Mammary epithelial cell (primary cell): Measurements from ENCODE around the gene DAZAP1.

Experiments used
- EZH2 ChIP-seq: IDR thresholded peaks from 2 replicates; pipeline ENCODE4 v1.6.1; 2012; ENCODE audit warnings: low read length, inconsistent platforms, borderline replicate concordance
- TF ChIP-seq, protein P1 (sequence below), 2 donors: IDR thresholded peaks in 1 of 2; conservative IDR thresholded peaks in 1 of 2; 2 replicates each; pipeline ENCODE4 v1.5.1; 2011 to 2012; ENCODE audit warnings: inconsistent platforms in 2 of 2, low read length in 2 of 2, mild to moderate bottlenecking in 2 of 2, control low read depth in 1 of 2, low read depth in 1 of 2; ENCODE audit not compliant: insufficient read depth in 1 of 2; ENCODE audit errors: extremely low read depth in 1 of 2

DNA sequence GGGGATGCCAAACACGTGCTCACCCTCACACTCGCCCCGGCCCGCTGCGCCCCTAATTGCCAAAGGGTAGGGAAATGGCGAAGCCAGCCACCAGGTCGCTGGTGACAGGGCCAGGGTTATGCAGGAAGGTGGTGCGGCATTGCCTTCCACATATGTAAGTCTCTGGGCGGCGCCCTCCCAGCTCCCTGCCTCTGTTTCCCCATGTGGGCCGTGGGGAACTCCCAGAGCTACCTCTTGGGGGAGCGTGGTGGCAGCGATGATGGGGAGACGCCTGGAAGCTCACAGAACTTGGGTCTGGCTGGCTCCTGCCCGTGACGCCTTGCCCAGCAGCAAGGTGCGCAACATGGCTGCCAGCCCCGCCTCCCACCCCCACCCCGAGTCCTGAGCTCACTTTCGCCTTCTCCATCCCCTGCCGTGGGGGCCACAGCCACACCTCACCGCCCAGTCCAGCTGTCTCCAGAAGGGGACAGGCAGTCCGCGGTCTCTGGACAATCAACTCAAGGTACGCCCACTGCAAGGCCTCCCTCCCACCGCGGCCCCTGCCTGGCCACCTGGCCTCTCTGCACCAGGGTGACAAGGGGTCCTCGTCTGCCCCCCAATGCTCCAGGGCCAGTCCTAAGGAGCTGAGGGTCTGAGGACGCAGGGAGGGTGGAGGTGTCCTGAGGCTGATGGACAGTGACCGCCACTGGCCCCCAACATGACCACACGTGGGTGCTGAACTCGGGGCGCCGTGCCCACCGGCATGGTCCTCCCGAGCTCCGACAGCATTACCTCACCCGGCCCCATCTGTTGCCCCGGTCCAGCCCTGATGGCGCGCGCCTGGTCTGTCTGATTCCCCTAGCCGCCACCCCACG lies 65.1 kb downstream of the DAZAP1 start:
- TF ChIP-seq, protein P1, sequence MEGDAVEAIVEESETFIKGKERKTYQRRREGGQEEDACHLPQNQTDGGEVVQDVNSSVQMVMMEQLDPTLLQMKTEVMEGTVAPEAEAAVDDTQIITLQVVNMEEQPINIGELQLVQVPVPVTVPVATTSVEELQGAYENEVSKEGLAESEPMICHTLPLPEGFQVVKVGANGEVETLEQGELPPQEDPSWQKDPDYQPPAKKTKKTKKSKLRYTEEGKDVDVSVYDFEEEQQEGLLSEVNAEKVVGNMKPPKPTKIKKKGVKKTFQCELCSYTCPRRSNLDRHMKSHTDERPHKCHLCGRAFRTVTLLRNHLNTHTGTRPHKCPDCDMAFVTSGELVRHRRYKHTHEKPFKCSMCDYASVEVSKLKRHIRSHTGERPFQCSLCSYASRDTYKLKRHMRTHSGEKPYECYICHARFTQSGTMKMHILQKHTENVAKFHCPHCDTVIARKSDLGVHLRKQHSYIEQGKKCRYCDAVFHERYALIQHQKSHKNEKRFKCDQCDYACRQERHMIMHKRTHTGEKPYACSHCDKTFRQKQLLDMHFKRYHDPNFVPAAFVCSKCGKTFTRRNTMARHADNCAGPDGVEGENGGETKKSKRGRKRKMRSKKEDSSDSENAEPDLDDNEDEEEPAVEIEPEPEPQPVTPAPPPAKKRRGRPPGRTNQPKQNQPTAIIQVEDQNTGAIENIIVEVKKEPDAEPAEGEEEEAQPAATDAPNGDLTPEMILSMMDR (conservative IDR thresholded peaks at IDR 0.05 in 1 of 2, IDR thresholded peaks at IDR 0.05 in 1 of 2; ENCODE audit: extremely low read depth in 1 of 2, insufficient read depth in 1 of 2, low read depth in 1 of 2, low read length in 2 of 2) = no peak
- TF ChIP-seq EZH2 = no peak
